Left lung (tissue), 14 donors: ENCODE results near the gene ARHGAP19. TPM values are rescaled to one million over a fixed set of nuclear protein-coding genes. Genes with fewer than 3 reads are reported as not detected.

Experiments
- ATAC-seq: fragments of 200-7000 bp; cut with Tn5 transposase; one replicate; pipeline ENCODE4 v1.9.1; 2020; ENCODE audit warnings: moderate library complexity
- DNase-seq, 4 donors: peaks; one replicate each; pipeline ENCODE4 v3.0.0-alpha.2; 2013 to 2020
- H3K27ac ChIP-seq, 2 donors: fragments of 200-600 bp; sonication (generic) in 1 of 2; one replicate each; pipeline versions ENCODE4 v1.5.0 to v1.8.0; 2020 to 2021
- H3K27me3 ChIP-seq, 2 donors: fragments of 200-600 bp; sonication (generic) in 1 of 2; one replicate each; pipeline versions ENCODE4 v1.5.0 to v1.8.0; 2020 to 2021
- H3K36me3 ChIP-seq, 2 donors: fragments of 200-600 bp; sonication (generic) in 1 of 2; one replicate each; pipeline versions ENCODE4 v1.5.0 to v1.8.0; 2020 to 2021
- H3K4me1 ChIP-seq, 2 donors: fragments of 200-600 bp; one replicate each; pipeline ENCODE4 v1.8.0; 2021
- H3K4me3 ChIP-seq, 2 donors: fragments of 200-600 bp; sonication (generic) in 1 of 2; one replicate each; pipeline versions ENCODE4 v1.5.0 to v1.8.0; 2020 to 2021; ENCODE audit warnings: mild to moderate bottlenecking in 1 of 2
- H3K9me3 ChIP-seq, 2 donors: fragments of 200-600 bp; sonication (generic) in 1 of 2; one replicate each; pipeline versions ENCODE4 v1.5.0 to v1.8.0; 2020 to 2021
- CTCF ChIP-seq, 2 donors: fragments of 200-600 bp; sonication (generic) in 1 of 2; IDR thresholded peaks; one replicate each; pipeline versions ENCODE4 v1.5.0 to v1.8.0; 2021; ENCODE audit warnings: antibody characterized with exemption in 2 of 2
- intact Hi-C, 2 donors: fragments of 100-400 bp; cut with DNase I; formaldehyde crosslinking; loops; one replicate each; pipeline versions ENCODE4 v1.11.2 to v1.14.2; 2022
- long read RNA-seq, 12 donors: library from polyadenylated mRNA in 2 of 12; unstranded in 2 of 12; transcript quantifications; one replicate each; pipeline ENCODE4 v2.0.0 and lab custom pipeline, GENCODE V29; 2019 to 2026
- polyA plus RNA-seq, 6 donors: library from polyadenylated mRNA; unstranded; fragments of 120-200 nt; gene quantifications; one replicate each; pipeline ENCODE4 v1.2.1, GENCODE V29; 2013; ENCODE audit not compliant: insufficient read length in 6 of 6
- total RNA-seq, 2 donors: library from RNA; stranded (reverse); fragmentation: NEBNext Ultra II Directional; extraction: Animal tissue kit (Norgen Biotek cat#: 25700); gene quantifications; one replicate each; pipeline ENCODE4 v1.2.1, GENCODE V29; 2021
- donor health status: DM: no; HTN: yes; CAD: no.
- donor health status: DM: no; HTN: no; CAD: no.

ARHGAP19 gene
- total RNA-seq, result 10 to 100 TPM in 1 of 2 donors, 1 to 10 TPM in 1; 9.8 to 11.4 TPM
- polyA plus RNA-seq, result 10 to 100 TPM; 24.7 to 30.7 (median 27.3) TPM
- long read RNA-seq, donor 1, full-length matches to known transcripts, result 5 of 25 reads
- long read RNA-seq, donor 1, partial matches to known transcripts, result 20 of 25 reads
- long read RNA-seq, donor 1, other reads (novel, unspliced or antisense), result 0 of 25 reads
- long read RNA-seq, donor 2, full-length matches to known transcripts, result 5 of 5 reads
- long read RNA-seq, donor 2, partial matches to known transcripts, result 0 of 5 reads
- long read RNA-seq, donor 2, other reads (novel, unspliced or antisense), result 0 of 5 reads
- long read RNA-seq, donor 3, full-length matches to known transcripts, result 8 of 8 reads
- long read RNA-seq, donor 3, partial matches to known transcripts, result 0 of 8 reads
- long read RNA-seq, donor 3, other reads (novel, unspliced or antisense), result 0 of 8 reads
- long read RNA-seq, donor 4, result 0 reads
- long read RNA-seq, donor 5, full-length matches to known transcripts, result 4 of 4 reads
- long read RNA-seq, donor 5, partial matches to known transcripts, result 0 of 4 reads
- long read RNA-seq, donor 5, other reads (novel, unspliced or antisense), result 0 of 4 reads
- long read RNA-seq, donor 6, full-length matches to known transcripts, result 4 of 4 reads
- long read RNA-seq, donor 6, partial matches to known transcripts, result 0 of 4 reads
- long read RNA-seq, donor 6, other reads (novel, unspliced or antisense), result 0 of 4 reads
- long read RNA-seq, donor 7, full-length matches to known transcripts, result 2 of 2 reads
- long read RNA-seq, donor 7, partial matches to known transcripts, result 0 of 2 reads
- long read RNA-seq, donor 7, other reads (novel, unspliced or antisense), result 0 of 2 reads
- long read RNA-seq, donor 8, result 0 reads
- long read RNA-seq, donor 9, result 0 reads
- long read RNA-seq, donor 10, result 0 reads
- long read RNA-seq, donor 11, full-length matches to known transcripts, result 2 of 2 reads
- long read RNA-seq, donor 11, partial matches to known transcripts, result 0 of 2 reads
- long read RNA-seq, donor 11, other reads (novel, unspliced or antisense), result 0 of 2 reads
- long read RNA-seq, donor 12, full-length matches to known transcripts, result 1 of 1 reads
- long read RNA-seq, donor 12, partial matches to known transcripts, result 0 of 1 reads
- long read RNA-seq, donor 12, other reads (novel, unspliced or antisense), result 0 of 1 reads

GRCh38 chr10:97292097-97292861, at the start of gene ARHGAP19:
TSS of gene ARHGAP19 (minus strand) at chr10:97292637. CDS start at chr10:97292627, 10 bp downstream.
- H3K4me1 ChIP-seq, result peaks cover 0 to 8% of the 10 kb centered on the region in 2 donors
- peak within 1 kb of the TSS; percentile 79 to 89 for H3K4me3 ChIP-seq
- H3K36me3 ChIP-seq, result peaks cover 0 to 8% of the 10 kb centered on the region in 2 donors
- peak within 1 kb of the TSS; percentile 97 to 99 for H3K27ac ChIP-seq
- ATAC-seq (peak; percentile 99), DNase-seq (peak; percentile 91 to 98 (median 96))
- intact Hi-C loops, result no loop called here
- TF ChIP-seq CTCF (IDR thresholded peaks at IDR 0.05), result peak in 1 of 2 donors; percentile 16
- H3K27me3 ChIP-seq, result no peaks in the 10 kb centered on the region
- no peaks in the 10 kb centered on the region for H3K9me3 ChIP-seq

- no peak overlapping the region for H3K27ac ChIP-seq
- no peak overlapping the region for H3K4me3 ChIP-seq
- H3K36me3 ChIP-seq, result no peaks in the 10 kb centered on the region
- TF ChIP-seq CTCF (IDR thresholded peaks at IDR 0.05), result no peak
- no peaks in the 10 kb centered on the region for H3K27me3 ChIP-seq
- ATAC-seq, result no peak
- peaks cover 3 to 9% of the 10 kb centered on the region in 2 donors for H3K4me1 ChIP-seq
- H3K9me3 ChIP-seq, result no peaks in the 10 kb centered on the region
- intact Hi-C loops, result no loop called here
- DNase-seq, result no peak
Measured at GRCh38 chr10:97341416-97341815, 49.0 kb upstream of the ARHGAP19 start.

GRCh38 chr10:97338041-97338440, 45.6 kb upstream of the ARHGAP19 start:
- no peaks in the 10 kb centered on the region for H3K27me3 ChIP-seq
- intact Hi-C loops, result no loop called here
- H3K27ac ChIP-seq, result no peak overlapping the region
- DNase-seq (no peak), ATAC-seq (no peak)
- no peaks in the 10 kb centered on the region for H3K9me3 ChIP-seq
- H3K4me3 ChIP-seq, result no peak overlapping the region
- TF ChIP-seq CTCF (IDR thresholded peaks at IDR 0.05), result no peak
- no peaks in the 10 kb centered on the region for H3K36me3 ChIP-seq
- H3K4me1 ChIP-seq, result peaks cover 3 to 24% of the 10 kb centered on the region in 2 donors

- Histone ChIP-seq H3K27ac (peak overlapping the region; percentile 33 to 99), H3K36me3 (no peaks in the 10 kb centered on the region), H3K9me3 (no peaks in the 10 kb centered on the region), H3K27me3 (no peaks in the 10 kb centered on the region), H3K4me1 (peaks cover 5 to 32% of the 10 kb centered on the region in 2 donors), H3K4me3 (no peak overlapping the region)
- intact Hi-C loops, result no loop called here
- ATAC-seq (peak; percentile 7), DNase-seq (peak in 1 of 4 donors; percentile 41)
- no peak for TF ChIP-seq CTCF (IDR thresholded peaks at IDR 0.05)
Measured at GRCh38 chr10:97336942-97337831, 44.8 kb upstream of the ARHGAP19 start.
